Left hindlimb (tissue), 1 donor: ENCODE results near the gene MAS1L.

Source experiments
- DNase-seq: peaks from one replicate; pipeline ENCODE4 v3.0.0-alpha.2; 2018

Gene MAS1L

GRCh38 chr6:29487660-29488059 lies at the start of gene MAS1L:
MAS1L (minus strand) TSS chr6:29487956; CDS start chr6:29487902, 54 bp downstream.
- DNase-seq, result no peak

- DNase-seq, result no peak
These were observed 44.7 kb upstream of the MAS1L start for GRCh38 chr6:29532320-29532951.

GRCh38 chr6:29531668-29532067 lies 43.9 kb upstream of the MAS1L start:
- no peak for DNase-seq

GRCh38 chr6:29530671-29531310 lies 43.0 kb upstream of the MAS1L start:
- no peak for DNase-seq

- DNase-seq, result no peak
These were observed 42.2 kb upstream of the MAS1L start for GRCh38 chr6:29529956-29530355.

- no peak for DNase-seq
These were observed 41.3 kb upstream of the MAS1L start for GRCh38 chr6:29528988-29529560.

GRCh38 chr6:29528300-29528931 lies 40.7 kb upstream of the MAS1L start:
- DNase-seq, result no peak

GRCh38 chr6:29527564-29527963 lies 39.8 kb upstream of the MAS1L start:
- DNase-seq, result no peak

- DNase-seq, result no peak
These were observed 39.4 kb upstream of the MAS1L start for GRCh38 chr6:29527126-29527525.

- no peak for DNase-seq
These were observed 37.5 kb upstream of the MAS1L start for GRCh38 chr6:29525311-29525639.

GRCh38 chr6:29524444-29525310 lies 36.9 kb upstream of the MAS1L start:
- DNase-seq, result no peak

- DNase-seq, result no peak
These were observed 36.3 kb upstream of the MAS1L start for GRCh38 chr6:29524044-29524443.

GRCh38 chr6:29522227-29522626 lies 34.5 kb upstream of the MAS1L start:
- DNase-seq, result no peak

GRCh38 chr6:29521006-29521680 lies 33.4 kb upstream of the MAS1L start:
- no peak for DNase-seq

- no peak for DNase-seq
These were observed 32.5 kb upstream of the MAS1L start for GRCh38 chr6:29520232-29520631.

GRCh38 chr6:29519291-29520010 lies 31.7 kb upstream of the MAS1L start:
- DNase-seq, result no peak

- DNase-seq, result no peak
These were observed 30.1 kb upstream of the MAS1L start for GRCh38 chr6:29517728-29518440.

- no peak for DNase-seq
These were observed 29.5 kb upstream of the MAS1L start for GRCh38 chr6:29517245-29517644.

- no peak for DNase-seq
These were observed 28.4 kb upstream of the MAS1L start for GRCh38 chr6:29516108-29516507.

- DNase-seq, result no peak
These were observed 23.1 kb upstream of the MAS1L start for GRCh38 chr6:29510746-29511300.

- no peak for DNase-seq
These were observed 22.4 kb upstream of the MAS1L start for GRCh38 chr6:29510202-29510601.
